Thyroid gland (tissue), 4 donors: ENCODE results near the gene TMEM174.

ENCODE experiments used
- POLR2A ChIP-seq, 2 donors: fragments of 450-650 bp; IDR thresholded peaks; one replicate each; pipeline ENCODE4 v1.6.1; 2017; ENCODE audit warnings: antibody characterized with exemption in 2 of 2, mild to moderate bottlenecking in 2 of 2, moderate library complexity in 1 of 2
- TF ChIP-seq, protein P1 (sequence below), 6 experiments: fragments of 200-600 bp in 3 of 6; fragments of 450-650 bp in 3 of 6; sonication (generic) in 3 of 6; IDR thresholded peaks; one replicate each; pipeline ENCODE4 v1.5.1; 2016 to 2019; ENCODE audit warnings: antibody characterized with exemption in 6 of 6, mild to moderate bottlenecking in 2 of 6, inconsistent platforms in 1 of 6, moderate library complexity in 1 of 6

DNA sequence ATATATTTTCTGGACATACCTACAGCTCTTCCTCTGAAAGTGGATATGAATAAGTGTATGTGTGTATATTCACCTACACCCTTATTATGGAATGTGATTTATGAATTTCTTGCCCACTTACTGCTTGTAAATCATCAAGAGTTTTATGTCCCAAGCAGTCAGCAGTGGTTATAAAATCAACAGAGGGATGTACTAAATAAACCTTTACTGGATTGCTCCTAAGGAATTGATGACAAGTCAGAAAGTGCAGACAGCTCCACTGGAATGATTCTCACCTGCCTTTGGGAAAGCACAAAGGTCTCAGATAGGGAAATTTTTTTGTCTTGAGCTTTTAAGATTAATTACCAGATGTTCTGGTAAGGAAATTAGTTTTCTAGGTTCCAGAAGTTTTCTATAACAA, 9.3 kb downstream of the TMEM174 start:
- TF ChIP-seq, protein P1, sequence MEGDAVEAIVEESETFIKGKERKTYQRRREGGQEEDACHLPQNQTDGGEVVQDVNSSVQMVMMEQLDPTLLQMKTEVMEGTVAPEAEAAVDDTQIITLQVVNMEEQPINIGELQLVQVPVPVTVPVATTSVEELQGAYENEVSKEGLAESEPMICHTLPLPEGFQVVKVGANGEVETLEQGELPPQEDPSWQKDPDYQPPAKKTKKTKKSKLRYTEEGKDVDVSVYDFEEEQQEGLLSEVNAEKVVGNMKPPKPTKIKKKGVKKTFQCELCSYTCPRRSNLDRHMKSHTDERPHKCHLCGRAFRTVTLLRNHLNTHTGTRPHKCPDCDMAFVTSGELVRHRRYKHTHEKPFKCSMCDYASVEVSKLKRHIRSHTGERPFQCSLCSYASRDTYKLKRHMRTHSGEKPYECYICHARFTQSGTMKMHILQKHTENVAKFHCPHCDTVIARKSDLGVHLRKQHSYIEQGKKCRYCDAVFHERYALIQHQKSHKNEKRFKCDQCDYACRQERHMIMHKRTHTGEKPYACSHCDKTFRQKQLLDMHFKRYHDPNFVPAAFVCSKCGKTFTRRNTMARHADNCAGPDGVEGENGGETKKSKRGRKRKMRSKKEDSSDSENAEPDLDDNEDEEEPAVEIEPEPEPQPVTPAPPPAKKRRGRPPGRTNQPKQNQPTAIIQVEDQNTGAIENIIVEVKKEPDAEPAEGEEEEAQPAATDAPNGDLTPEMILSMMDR (IDR thresholded peaks at IDR 0.05) = no peak
- TF ChIP-seq POLR2A (IDR thresholded peaks at IDR 0.05) = no peak
